RWPE2 (cell line): ENCODE results near the gene CC2D2B.

ENCODE experiments used
- ATAC-seq: fragments of 200-7000 bp; cut with Tn5 transposase; 3 replicates; pipeline ENCODE4 v1.9.1; 2021; ENCODE audit warnings: low read depth
- DNase-seq: peaks from one replicate; pipeline ENCODE4 v3.0.0-alpha.2; 2020; ENCODE audit warnings: low spot score
- H3K27ac ChIP-seq: fragments of 450-650 bp; 2 replicates; pipeline ENCODE4 v1.5.1; 2017; ENCODE audit warnings: mild to moderate bottlenecking; ENCODE audit not compliant: poor library complexity, severe bottlenecking
- H3K27me3 ChIP-seq: fragments of 250-450 bp; sonication (Bioruptor Pico); 2 replicates; pipeline ENCODE4 v1.5.1; 2021; ENCODE audit warnings: mild to moderate bottlenecking, moderate library complexity; ENCODE audit not compliant: insufficient read depth, poor library complexity, severe bottlenecking
- H3K36me3 ChIP-seq: fragments of 250-450 bp; sonication (Bioruptor Pico); 2 replicates; pipeline ENCODE4 v1.5.1; 2020; ENCODE audit warnings: low read depth, mild to moderate bottlenecking, moderate library complexity
- H3K4me1 ChIP-seq: fragments of 250-450 bp; sonication (Bioruptor Pico); 2 replicates; pipeline ENCODE4 v1.5.1; 2021; ENCODE audit warnings: mild to moderate bottlenecking, moderate library complexity; ENCODE audit not compliant: insufficient read depth, poor library complexity, severe bottlenecking
- H3K4me3 ChIP-seq: fragments of 250-450 bp; sonication (Bioruptor Pico); 2 replicates; pipeline ENCODE4 v1.5.1; 2021; ENCODE audit warnings: mild to moderate bottlenecking, moderate library complexity; ENCODE audit not compliant: severe bottlenecking
- H3K9me3 ChIP-seq: fragments of 250-450 bp; sonication (Bioruptor Pico); 2 replicates; pipeline ENCODE4 v1.5.1; 2021; ENCODE audit warnings: mild to moderate bottlenecking, moderate library complexity; ENCODE audit not compliant: severe bottlenecking
- CTCF ChIP-seq: fragments of 450-650 bp; IDR thresholded peaks from one replicate; pipeline ENCODE4 v1.5.1; 2017; ENCODE audit warnings: mild to moderate bottlenecking, moderate library complexity; ENCODE audit not compliant: poor library complexity, severe bottlenecking

The CC2D2B gene

GRCh38 chr10:96041146-96041545 lies 133.4 kb downstream of the CC2D2B start:
- Histone ChIP-seq H3K9me3 (no peaks in the 10 kb centered on the region), H3K27ac (no peak overlapping the region), H3K4me1 (peaks cover 12% of the 10 kb centered on the region), H3K4me3 (no peak overlapping the region), H3K27me3 (no peaks in the 10 kb centered on the region), H3K36me3 (peaks cover 10% of the 10 kb centered on the region)
- TF ChIP-seq CTCF = no peak
- no peak for ATAC-seq
- no peak for DNase-seq

- H3K4me1 ChIP-seq = peaks cover 12% of the 10 kb centered on the region
- no peak for TF ChIP-seq CTCF
- peaks cover 15% of the 10 kb centered on the region for H3K36me3 ChIP-seq
- H3K27ac ChIP-seq = peak within 1 kb of the TSS; percentile 45
- H3K4me3 ChIP-seq = peak within 1 kb of the TSS; percentile 65
- DNase-seq (peak; percentile 87), ATAC-seq (peak; percentile 86)
- H3K27me3 ChIP-seq = no peaks in the 10 kb centered on the region
- H3K9me3 ChIP-seq = no peaks in the 10 kb centered on the region
Measured at GRCh38 chr10:96043033-96043892, 135.5 kb downstream of the CC2D2B start, which contains the start of gene CCNJ. CCNJ (plus strand) TSS chr10:96043583; CDS start chr10:96044394, 811 bp downstream.

GRCh38 chr10:96043893-96044715 lies 136.3 kb downstream of the CC2D2B start:
- H3K4me3 ChIP-seq = peak overlapping the region; percentile 65
- H3K9me3 ChIP-seq = no peaks in the 10 kb centered on the region
- ATAC-seq (peak; percentile 54), DNase-seq (peak; percentile 63)
- H3K27ac ChIP-seq = peak overlapping the region; percentile 45
- peaks cover 12% of the 10 kb centered on the region for H3K4me1 ChIP-seq
- H3K36me3 ChIP-seq = peaks cover 22% of the 10 kb centered on the region
- H3K27me3 ChIP-seq = no peaks in the 10 kb centered on the region
- TF ChIP-seq CTCF = no peak

- peaks cover 12% of the 10 kb centered on the region for H3K4me1 ChIP-seq
- TF ChIP-seq CTCF = no peak
- no peaks in the 10 kb centered on the region for H3K27me3 ChIP-seq
- ATAC-seq = 0 out of 3 replicates have a peak, but pooled peaks have one; percentile 2
- peak overlapping the region; percentile 45 for H3K27ac ChIP-seq
- DNase-seq = no peak
- H3K9me3 ChIP-seq = no peaks in the 10 kb centered on the region
- peak overlapping the region; percentile 65 for H3K4me3 ChIP-seq
- peaks cover 23% of the 10 kb centered on the region for H3K36me3 ChIP-seq
Measured at GRCh38 chr10:96044736-96045135, 137.0 kb downstream of the CC2D2B start.
